ENCODE measurements around the gene CHPF.
A peak's percentile ranks its signal among the peaks of the same experiment; 100 is the strongest.

The CHPF gene

DNA sequence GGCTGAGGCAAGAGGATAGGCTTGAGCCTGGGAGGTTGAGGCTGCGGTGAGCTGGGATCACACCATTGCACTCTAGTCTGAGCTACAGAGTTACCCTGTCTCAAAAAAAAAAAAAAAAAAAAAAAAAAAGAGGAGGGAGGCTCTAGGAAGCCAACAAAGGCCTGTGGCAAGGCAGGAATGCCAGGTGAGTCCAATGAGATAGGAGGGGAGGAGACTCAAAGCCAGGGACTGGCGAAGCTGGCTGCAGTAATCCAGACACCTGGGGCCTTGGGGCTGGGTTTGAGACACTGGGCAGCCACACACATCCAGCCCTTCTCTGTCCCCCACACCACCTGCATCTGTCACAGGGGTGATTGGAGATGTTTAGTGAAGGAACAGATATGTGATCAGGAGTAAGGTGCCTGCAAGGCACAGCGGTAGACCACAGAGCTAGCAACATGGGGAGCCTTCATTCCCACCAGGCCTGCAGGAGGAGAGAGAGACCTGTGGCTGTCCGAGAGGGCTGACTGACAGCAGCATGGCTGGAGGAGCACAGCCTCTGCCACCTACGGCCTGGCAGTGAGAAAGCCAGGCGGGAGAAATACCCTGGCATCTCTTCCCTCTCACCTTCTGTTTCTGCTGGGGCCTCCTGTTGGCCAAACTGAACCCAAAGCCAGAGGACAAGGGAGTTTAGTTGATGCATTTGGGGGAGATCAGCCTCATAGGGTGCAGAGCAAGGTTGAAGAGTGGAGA is 9.5 kb downstream of the CHPF start:
- no peak for TF ChIP-seq CTCF (IDR thresholded peaks at IDR 0.05; ENCODE audit: extremely low read depth, insufficient read depth, missing control alignments)
- in situ Hi-C loops (cut with MboI; ENCODE audit: low pct_unique_long_range_greater_than_20kb, low sequenced_read_pairs, unreplicated experiment), result loop anchor here (10.0 kb wide), 1 partner anchor 129 kb away; no protein-coding TSS in a partner anchor
- DNase-seq (ENCODE audit: low spot score), result no peak

DNA sequence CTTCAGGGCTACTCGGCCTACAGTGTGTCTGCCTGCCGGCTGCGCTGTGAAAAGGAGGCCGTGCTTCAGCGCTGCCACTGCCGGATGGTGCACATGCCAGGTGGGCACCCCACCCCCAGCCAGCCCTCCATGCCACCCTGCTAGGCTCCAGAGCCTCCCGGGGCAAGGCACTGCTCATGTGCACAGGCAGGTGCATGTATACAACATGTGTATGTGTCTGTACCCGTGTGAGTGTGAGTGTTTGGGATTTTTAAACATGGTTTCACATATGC is 11.3 kb downstream of the CHPF start:
- in situ Hi-C loops (cut with MboI; ENCODE audit: low pct_unique_long_range_greater_than_20kb, low sequenced_read_pairs, unreplicated experiment), result loop anchor here (10.0 kb wide), 1 partner anchor 128 kb away; no protein-coding TSS in a partner anchor
- TF ChIP-seq CTCF (IDR thresholded peaks at IDR 0.05; ENCODE audit: extremely low read depth, insufficient read depth, missing control alignments), result no peak
- DNase-seq (ENCODE audit: low spot score), result no peak

DNA sequence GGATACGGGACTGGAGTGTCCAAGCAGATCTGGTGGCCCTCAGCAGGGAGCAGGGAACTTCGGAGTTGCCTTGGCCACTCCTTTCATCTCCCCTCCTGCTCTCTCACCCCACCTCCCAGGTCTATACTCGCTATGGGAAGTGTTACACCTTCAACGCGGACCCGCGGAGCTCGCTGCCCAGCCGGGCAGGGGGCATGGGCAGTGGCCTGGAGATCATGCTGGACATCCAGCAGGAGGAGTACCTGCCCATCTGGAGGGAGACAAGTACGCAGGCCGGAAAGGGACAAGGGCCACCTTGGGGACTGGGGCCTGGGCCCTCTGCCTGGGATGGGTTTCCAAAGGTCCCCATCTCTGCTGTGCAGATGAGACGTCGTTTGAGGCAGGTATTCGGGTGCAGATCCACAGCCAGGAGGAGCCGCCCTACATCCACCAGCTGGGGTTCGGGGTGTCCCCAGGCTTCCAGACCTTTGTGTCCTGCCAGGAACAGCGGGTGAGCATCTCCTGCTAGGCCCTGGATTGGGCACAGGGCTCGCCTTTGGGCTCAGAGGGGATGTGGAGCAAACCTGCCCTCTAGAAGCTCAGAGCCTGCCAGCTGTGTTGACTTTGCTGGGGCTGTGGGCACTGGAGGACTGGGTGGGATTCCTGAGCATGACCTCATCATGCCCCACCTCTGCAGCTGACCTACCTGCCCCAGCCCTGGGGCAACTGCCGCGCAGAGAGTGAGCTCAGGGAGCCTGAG is 11.8 kb downstream of the CHPF start:
- TF ChIP-seq CTCF (IDR thresholded peaks at IDR 0.05; ENCODE audit: extremely low read depth, insufficient read depth, missing control alignments), result no peak
- in situ Hi-C loops (cut with MboI; ENCODE audit: low pct_unique_long_range_greater_than_20kb, low sequenced_read_pairs, unreplicated experiment), result loop anchor here (10.0 kb wide), 1 partner anchor 127 kb away; no protein-coding TSS in a partner anchor

DNA sequence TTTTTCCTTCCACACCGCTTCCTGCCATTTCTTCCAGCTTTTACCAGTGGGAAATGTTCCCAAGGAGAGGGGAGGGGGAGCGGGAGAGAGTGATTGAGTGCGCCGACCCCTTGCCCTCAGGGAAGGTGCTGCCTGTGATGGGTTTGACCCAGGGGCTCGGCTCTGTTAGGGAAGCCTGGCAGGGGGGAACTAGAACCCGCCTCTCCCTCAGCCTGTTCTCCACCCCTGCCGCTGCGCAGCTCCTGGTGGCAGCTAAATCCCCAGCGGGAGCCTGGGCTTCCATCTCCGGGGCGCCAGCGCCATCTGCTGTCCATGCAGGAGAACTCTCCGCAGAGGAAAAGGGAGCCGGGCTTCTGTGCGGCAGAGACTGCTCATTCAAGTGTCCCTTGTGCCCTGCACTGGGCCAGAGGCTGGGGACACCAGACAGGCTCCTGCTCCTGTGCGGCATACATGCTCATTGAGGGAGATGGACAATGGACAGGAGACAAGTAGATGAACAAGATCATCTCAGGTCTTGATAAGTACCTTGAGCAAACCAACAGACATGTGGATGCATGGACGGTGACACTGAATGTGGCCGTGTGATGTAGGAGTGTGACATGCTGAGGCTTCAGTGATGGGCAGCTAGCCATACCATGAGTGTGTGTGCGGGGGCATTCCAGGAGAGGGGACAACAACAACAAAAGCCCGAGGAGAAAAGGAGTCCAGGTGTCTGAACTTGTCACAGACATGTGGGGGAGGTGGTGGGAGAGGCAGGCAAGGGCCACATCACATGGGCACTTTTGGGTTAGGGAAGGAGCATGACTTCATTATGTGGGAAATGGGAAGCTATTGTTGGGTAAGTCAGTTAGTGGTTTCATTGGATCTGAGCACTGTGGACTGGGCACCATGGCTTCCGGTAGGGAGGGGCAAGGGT is 13.3 kb downstream of the CHPF start:
- peak; percentile 95 for TF ChIP-seq CTCF (IDR thresholded peaks at IDR 0.05; ENCODE audit: extremely low read depth, insufficient read depth, missing control alignments)
- DNase-seq (ENCODE audit: low spot score), result peak; percentile 95

More for the DNA sequence above, 11.8 kb downstream of the CHPF start:
- no peak for DNase-seq (ENCODE audit: low spot score)

DNA sequence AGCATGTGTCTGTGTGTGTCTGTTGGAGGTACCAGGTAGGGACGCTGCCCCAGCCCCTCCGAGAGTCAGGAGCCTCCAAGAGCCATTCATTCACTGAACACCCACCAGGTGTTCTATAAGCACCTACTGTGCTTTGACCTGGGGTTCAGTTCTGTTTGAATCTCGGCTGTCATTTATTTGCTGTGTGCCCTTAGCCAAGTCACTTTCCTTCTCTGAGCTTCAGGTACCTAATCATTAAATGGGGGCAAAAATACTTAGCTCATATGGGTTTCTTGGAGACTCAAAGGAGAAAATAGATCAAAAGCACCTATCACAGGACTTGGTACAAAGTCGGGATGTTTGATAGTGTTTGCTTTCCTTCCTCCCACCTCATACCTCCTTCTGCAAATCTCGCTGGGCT is 16.1 kb downstream of the CHPF start:
- in situ Hi-C loops (cut with MboI; ENCODE audit: low pct_unique_long_range_greater_than_20kb, low sequenced_read_pairs, unreplicated experiment), result no loop called here
- no peak for TF ChIP-seq CTCF (IDR thresholded peaks at IDR 0.05; ENCODE audit: extremely low read depth, insufficient read depth, missing control alignments)
- no peak for DNase-seq (ENCODE audit: low spot score)

More for the DNA sequence above, 13.3 kb downstream of the CHPF start:
- in situ Hi-C loops (cut with MboI; ENCODE audit: low pct_unique_long_range_greater_than_20kb, low sequenced_read_pairs, unreplicated experiment), result loop anchor here (10.0 kb wide), 1 partner anchor 126 kb away; no protein-coding TSS in a partner anchor

DNA sequence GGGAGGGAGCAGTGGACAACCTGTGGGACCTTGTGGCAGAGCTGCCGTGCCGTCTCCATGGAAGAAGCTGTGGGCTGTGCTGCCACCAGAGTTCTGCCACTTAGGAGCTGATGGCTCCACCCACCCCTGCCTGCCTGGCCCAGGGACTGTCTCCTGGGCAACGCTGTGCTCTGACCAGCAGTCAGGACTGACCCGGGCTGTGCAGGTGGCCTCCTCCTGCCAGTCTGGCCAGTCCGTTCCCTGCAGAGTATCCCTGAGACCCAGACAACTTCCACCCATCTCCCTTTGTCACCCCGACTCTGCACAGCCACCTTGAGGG is 16.6 kb downstream of the CHPF start:
- in situ Hi-C loops (cut with MboI; ENCODE audit: low pct_unique_long_range_greater_than_20kb, low sequenced_read_pairs, unreplicated experiment), result no loop called here
- no peak for DNase-seq (ENCODE audit: low spot score)
- TF ChIP-seq CTCF (IDR thresholded peaks at IDR 0.05; ENCODE audit: extremely low read depth, insufficient read depth, missing control alignments), result no peak

Measured in GM13977 (cell line).